Mucosa of descending colon (tissue), 3 donors: ENCODE measurements around the gene TECR. TPM values are rescaled to one million over a fixed set of nuclear protein-coding genes. Genes with fewer than 3 reads are reported as not detected.
"Not testable (repeated sequence)": the region's sequence is repeated elsewhere in the genome, so short reads cannot be mapped to it uniquely, and the experiment has no call there.

Experiments used
- ATAC-seq: fragments of 200-7000 bp; cut with Tn5 transposase; one replicate; pipeline ENCODE4 v1.9.1; 2020; ENCODE audit warnings: mild to moderate bottlenecking, moderate library complexity
- DNase-seq, 3 donors: peaks; one replicate each; pipeline ENCODE4 v3.0.0-alpha.2; 2020
- H3K36me3 ChIP-seq: fragments of 200-600 bp; one replicate; pipeline ENCODE4 v1.8.0; 2021; ENCODE audit warnings: low read depth, mild to moderate bottlenecking
- H3K4me1 ChIP-seq: fragments of 200-600 bp; one replicate; pipeline ENCODE4 v1.8.0; 2021; ENCODE audit warnings: low read depth, mild to moderate bottlenecking
- H3K4me3 ChIP-seq: fragments of 200-600 bp; one replicate; pipeline ENCODE4 v1.8.0; 2021; ENCODE audit warnings: mild to moderate bottlenecking
- H3K9me3 ChIP-seq: fragments of 200-600 bp; one replicate; pipeline ENCODE4 v1.8.0; 2021; ENCODE audit warnings: mild to moderate bottlenecking
- intact Hi-C, 2 donors: fragments of 100-400 bp; cut with DNase I in 1 of 2; cut with micrococcal nuclease in 1 of 2; formaldehyde crosslinking; loops; one replicate each; pipeline versions ENCODE4 v1.11.0 to v1.11.1; 2022; cut with DNase I, micrococcal nuclease
- total RNA-seq, 3 donors: library from RNA; stranded (reverse); fragmentation: NEBNext Ultra II Directional in 2 of 3; extraction: Animal tissue kit (Norgen Biotek cat#: 25700) in 2 of 3; gene quantifications; one replicate each; pipeline versions ENCODE4 v1.2.1 to v1.2.4, GENCODE V29; 2021 to 2023
- TF ChIP-seq, protein P1 (sequence below): fragments of 200-600 bp; IDR thresholded peaks from one replicate; pipeline ENCODE4 v1.8.0; 2022; ENCODE audit warnings: antibody characterized with exemption, mild to moderate bottlenecking
- donor health status: DM: no; HTN: no; CAD: no; lungs with moderate emphysema.
- donor health status: DM: no; HTN: no; CAD: no.
- donor health status: DM: no; HTN: yes; CAD: no.

The TECR gene
- total RNA-seq, 3 donors from 2014 or later, result 94.4 to 155 (median 141) TPM

DNA sequence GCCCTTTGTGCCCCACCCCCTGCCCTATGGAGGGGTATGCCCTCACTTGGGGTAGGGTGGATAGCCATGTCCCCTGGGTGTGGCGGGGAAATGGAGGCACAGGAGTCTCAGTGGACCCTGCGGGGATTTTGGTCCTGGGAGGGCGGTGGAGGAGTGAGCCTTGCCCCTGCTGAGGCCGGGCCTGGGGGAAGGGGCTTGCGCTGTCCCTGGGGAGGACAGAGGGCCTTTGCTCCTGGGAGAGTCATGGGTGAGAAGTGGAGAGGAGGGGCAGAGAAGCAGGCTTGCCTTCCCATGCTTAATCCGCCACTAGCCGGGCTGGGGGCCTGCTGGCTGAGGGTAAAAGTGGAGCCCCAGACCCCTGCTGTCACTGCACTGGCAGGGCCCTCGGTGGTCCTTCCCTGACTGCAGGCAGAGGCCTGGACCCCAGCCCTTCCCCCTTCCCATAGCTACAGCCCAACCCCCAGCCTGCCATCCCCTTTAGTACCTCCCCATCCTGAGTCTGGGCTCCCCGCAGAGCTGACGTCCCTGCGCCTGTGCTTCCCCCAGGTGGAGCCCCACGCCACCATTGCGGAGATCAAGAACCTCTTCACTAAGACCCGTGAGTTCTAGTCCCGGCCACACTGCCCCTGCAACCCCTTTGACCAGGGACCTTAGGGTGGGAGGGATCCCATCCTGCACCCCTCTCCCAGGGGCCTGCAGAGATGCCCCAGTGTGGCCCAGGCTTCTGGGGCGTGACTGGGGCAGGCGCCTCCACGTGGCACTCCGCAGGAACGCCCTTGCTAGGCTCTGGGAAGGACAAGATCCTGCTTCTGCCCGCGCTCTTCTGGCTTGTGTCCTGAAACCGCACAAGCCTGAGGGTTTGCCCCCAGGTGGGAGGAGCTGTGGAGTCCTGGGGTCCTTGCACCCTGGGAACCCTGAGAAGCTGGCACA, 33.5 kb downstream of the TECR start:
- H3K4me3 ChIP-seq, result no peak overlapping the region
- H3K9me3 ChIP-seq, result no peaks in the 10 kb centered on the region
- no peak for ATAC-seq
- DNase-seq, result peak in 1 of 3 donors; percentile 28
- TF ChIP-seq, protein P1, sequence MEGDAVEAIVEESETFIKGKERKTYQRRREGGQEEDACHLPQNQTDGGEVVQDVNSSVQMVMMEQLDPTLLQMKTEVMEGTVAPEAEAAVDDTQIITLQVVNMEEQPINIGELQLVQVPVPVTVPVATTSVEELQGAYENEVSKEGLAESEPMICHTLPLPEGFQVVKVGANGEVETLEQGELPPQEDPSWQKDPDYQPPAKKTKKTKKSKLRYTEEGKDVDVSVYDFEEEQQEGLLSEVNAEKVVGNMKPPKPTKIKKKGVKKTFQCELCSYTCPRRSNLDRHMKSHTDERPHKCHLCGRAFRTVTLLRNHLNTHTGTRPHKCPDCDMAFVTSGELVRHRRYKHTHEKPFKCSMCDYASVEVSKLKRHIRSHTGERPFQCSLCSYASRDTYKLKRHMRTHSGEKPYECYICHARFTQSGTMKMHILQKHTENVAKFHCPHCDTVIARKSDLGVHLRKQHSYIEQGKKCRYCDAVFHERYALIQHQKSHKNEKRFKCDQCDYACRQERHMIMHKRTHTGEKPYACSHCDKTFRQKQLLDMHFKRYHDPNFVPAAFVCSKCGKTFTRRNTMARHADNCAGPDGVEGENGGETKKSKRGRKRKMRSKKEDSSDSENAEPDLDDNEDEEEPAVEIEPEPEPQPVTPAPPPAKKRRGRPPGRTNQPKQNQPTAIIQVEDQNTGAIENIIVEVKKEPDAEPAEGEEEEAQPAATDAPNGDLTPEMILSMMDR, result no peak
- no peaks in the 10 kb centered on the region for H3K36me3 ChIP-seq
- intact Hi-C loops, result no loop called here
- no peaks in the 10 kb centered on the region for H3K4me1 ChIP-seq

GRCh38 chr19:14563590-14563926, 34.2 kb downstream of the TECR start:
- intact Hi-C loops, result no loop called here
- DNase-seq, result no peak
- Histone ChIP-seq H3K4me1 (no peaks in the 10 kb centered on the region), H3K36me3 (no peaks in the 10 kb centered on the region), H3K4me3 (no peak overlapping the region), H3K9me3 (no peaks in the 10 kb centered on the region)
- no peak for ATAC-seq
- TF ChIP-seq, protein P1, result no peak

GRCh38 chr19:14563989-14564651, 34.7 kb downstream of the TECR start:
- intact Hi-C loops, result no loop called here
- Histone ChIP-seq H3K4me3 (no peak overlapping the region), H3K4me1 (peaks cover 2% of the 10 kb centered on the region), H3K36me3 (no peaks in the 10 kb centered on the region), H3K9me3 (no peaks in the 10 kb centered on the region)
- ATAC-seq, result peak; percentile 79
- peak; percentile 50 to 82 (median 52) for DNase-seq
- TF ChIP-seq, protein P1, result no peak

GRCh38 chr19:14564652-14565297, 35.4 kb downstream of the TECR start:
- H3K36me3 ChIP-seq, H3K9me3 ChIP-seq, ATAC-seq, DNase-seq, H3K4me1 ChIP-seq, intact Hi-C loops, H3K4me3 ChIP-seq: not testable (repeated sequence)

DNA sequence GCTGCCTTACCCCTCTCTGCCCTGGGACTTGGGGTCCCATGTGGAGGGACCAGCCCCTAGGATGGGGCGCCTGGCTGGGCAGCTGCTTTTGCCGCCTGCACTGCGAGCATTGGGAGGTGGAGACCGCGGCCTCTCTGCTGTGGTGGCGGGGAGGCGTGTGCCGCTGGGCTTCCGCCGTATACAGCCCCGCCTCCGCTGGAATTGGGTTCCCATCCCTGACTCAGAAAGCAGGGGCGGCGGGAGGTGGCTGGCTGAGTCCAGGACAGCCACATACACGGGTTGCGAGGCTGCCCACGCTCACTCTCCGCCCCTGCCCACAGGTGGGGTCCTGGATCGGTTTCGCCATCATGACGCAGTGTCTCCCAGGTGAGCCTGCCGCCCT, 35.9 kb downstream of the TECR start:
- no peak overlapping the region for H3K4me3 ChIP-seq
- H3K9me3 ChIP-seq, result no peaks in the 10 kb centered on the region
- ATAC-seq (no peak), DNase-seq (no peak)
- intact Hi-C loops, result no loop called here
- H3K4me1 ChIP-seq, result peaks cover 11% of the 10 kb centered on the region
- H3K36me3 ChIP-seq, result no peaks in the 10 kb centered on the region
- TF ChIP-seq, protein P1, result no peak
